Activated CD4-positive, alpha-beta T cell treated with anti-CD3 and anti-CD28 coated beads for 48 hours (primary cell): ENCODE results near the gene HNRNPH1.

Experiments
- DNase-seq: peaks from one replicate; pipeline ENCODE4 v3.0.0-alpha.2; 2020

HNRNPH1 gene

DNA sequence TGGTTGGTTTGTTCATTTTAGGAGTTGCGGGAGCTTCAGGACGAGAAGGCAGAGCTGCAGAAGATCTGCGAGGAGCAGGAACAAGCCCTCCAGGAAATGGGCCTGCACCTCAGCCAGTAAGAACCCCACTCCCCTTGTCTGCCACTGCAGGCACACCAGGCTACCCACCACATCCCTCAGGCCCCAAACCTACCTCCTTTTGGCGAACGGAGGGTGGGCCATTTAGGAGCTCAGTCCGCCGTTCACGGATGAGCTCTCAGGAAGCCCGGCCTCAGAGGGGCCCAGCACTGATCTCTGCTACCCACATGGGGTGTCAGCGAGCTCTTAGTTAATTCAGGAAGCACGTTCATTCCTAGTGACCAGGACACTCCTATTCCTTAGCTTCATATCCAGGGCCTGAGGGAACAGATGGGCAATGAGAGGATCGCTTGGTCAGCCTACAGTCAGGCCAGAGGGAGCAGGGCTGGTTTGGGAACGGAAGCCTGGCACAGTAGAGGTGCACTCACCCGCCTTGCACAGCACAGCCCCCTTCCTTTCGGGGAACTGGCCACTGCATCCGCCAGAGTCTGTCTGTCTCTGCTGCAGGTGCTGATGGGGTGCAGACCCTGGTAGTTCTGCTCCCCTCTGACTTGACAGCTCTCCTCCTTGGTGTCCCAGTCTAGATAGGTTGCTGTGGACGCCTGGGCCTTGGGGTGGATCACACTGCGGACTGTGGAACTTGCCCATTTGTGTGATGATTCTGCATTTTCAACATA lies 21.4 kb downstream of the HNRNPH1 start:
- no peak for DNase-seq

DNA sequence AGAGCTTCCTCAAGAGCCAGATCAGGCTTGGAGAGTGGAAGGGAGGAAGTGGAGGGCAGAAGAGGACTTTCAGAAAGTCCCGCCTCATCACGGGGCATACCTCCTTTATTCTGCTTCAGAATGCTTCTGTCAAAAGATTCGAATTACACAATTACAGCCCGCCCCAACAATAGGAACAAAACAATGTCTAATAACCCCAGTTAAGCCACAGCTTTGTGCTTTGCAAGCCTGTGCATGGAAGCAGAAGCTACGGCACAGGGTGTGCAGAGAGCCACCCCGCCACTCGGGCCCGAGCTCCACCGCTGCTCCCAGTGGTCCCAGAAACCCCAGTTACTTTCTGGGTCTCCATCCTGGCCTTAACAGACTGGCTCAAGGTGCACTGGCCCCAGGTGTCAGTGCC lies 23.5 kb downstream of the HNRNPH1 start:
- no peak for DNase-seq

DNA sequence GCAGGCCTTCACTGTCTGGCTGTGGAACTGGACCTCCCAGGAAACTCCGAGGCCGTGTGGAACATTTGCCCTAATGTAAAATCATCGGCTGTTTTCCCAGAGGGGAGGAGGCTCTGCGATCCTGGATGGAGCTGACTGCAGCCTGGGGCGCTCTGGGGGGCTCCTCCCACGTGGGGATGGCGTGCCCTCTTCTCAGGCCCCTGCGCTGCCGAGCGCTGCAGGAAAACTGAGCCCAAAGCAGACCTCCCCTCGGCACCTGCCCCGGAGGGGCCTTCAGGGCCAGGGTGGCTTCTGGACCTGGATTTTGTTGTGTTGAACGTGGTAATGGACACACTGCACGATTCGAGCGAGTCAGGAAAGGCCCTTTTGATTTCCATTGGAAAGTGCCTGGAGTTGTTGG lies 23.9 kb downstream of the HNRNPH1 start:
- DNase-seq = no peak

DNA sequence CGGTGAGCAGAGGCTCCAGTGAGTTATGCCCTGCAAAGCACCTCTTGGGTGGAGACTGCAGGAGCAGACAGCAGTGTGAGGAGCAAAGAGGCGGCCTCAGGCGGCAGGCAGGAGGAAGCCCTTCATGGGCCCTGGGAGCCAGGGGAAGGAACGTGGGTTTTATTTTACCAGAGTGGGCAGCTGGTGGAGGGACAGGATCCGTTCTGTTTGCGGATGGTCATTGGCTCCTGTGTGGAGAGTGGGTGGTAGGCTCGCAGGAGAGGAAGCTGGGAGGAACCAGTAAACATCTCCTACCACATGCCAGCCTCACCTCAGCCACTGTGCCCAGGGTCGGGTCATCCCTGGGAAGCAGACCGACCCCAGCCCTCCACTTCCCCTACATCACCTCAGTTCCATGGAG lies 24.4 kb downstream of the HNRNPH1 start:
- DNase-seq = no peak

DNA sequence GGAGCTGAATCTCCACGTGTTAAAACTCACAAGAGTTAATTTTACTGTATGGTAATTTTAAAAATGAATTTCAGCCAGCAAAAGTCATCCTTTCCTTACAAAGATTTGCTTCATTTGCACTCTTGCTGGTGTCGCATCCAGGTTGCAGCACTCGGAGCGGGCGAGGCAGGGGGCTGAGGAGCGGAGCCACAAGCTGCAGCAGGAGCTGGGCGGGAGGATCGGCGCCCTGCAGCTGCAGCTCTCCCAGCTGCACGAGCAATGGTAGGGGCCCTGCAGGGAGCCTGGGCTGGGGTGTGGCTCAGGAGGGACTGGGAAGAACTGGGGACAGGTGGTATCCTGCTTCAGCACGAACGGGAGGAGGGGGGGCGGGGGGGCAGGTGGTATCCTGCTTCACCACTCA lies 27.1 kb downstream of the HNRNPH1 start:
- no peak for DNase-seq

DNA sequence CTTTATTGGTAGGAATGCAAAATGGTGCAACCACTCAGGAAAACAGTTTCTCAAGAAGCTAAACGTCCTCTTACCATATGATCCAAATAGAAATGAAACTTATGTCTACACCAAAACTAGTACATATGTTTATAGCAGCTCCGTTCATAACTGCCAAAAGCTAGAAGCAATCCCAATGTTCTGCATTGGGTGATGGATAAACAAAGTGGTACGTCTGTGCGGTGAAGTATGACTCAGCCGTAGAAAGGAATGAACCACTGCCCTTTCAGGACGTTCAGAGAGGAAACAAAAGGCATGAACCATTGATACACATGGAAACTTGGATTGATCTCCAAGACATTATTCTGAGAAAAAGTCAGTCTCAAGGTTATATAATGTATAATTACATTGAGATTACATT lies 27.6 kb downstream of the HNRNPH1 start:
- no peak for DNase-seq

DNA sequence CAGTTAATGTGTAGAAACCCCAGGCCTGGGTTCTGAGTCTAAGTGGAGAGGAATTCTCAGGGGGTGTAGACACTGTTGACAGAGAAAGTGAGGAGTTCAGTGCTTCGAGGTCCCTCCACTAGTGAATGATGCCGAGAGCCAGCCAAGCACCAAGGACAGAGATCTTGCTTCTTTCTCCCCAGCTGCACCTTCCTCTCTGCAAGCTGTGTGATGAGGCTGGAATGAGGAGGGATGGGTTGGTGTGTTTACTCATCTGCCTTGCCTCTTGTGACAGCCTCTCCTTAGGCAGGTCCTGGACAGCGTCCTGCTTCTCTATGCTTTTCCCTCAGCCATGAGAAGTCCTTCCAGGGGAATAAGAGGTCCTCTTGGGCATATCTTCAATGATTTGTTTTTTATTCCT lies 35.3 kb downstream of the HNRNPH1 start:
- DNase-seq = no peak

DNA sequence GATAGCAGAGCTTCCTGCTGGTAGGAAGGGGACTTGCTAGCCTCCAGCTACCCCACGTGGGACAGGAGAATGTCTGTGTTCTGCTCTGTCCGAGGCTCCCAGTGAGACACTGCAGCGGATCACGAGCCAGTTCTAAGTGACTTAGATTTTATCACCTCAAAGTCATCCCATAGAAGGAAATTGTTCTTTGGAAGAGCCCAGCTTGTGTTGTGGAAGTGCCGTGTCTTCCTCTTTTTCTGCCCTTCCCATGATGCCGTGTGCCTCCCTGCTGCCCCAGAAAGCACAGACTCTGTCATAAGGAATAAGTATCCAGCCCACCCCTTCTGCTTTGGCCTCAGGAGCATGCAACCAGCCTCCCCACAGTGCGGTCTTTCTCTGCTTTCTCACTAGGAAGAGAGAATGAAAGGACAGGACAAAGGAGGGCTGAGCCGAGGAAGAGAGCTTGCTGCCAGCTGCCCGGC lies 37.5 kb downstream of the HNRNPH1 start:
- DNase-seq = no peak

DNA sequence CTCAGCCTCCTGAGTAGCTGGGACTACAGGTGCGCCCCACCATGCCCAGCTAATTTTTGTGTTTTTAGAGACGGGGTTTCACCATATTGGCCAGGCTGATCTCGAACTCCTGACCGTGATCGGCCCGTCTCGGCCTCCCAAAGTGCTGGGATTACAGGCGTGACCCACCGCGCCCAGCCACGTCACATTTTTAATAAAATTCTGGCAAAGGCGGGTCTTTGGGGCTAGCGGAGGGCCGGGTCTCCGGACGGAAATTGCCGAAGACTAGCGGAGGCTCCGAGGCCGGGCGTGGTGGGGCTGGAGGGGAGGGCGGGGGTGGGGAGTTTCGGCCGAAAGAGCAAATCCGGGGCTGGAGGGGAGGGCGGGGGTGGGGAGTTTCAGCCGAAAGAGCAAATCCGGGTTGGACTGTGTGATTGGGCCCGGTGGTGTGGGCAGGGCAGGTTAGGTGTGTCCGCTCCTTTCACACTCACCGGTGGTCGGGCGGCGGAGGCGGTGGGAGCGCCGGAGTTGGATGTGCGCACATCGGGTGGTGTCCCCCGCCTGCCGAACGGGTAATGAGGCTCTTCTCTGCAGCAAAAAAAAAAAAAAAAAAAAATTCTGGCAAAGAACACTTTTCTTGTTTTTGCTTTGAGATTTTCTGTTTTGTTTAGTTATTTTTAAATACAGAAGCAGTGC lies 46.0 kb downstream of the HNRNPH1 start:
- DNase-seq = no peak

DNA sequence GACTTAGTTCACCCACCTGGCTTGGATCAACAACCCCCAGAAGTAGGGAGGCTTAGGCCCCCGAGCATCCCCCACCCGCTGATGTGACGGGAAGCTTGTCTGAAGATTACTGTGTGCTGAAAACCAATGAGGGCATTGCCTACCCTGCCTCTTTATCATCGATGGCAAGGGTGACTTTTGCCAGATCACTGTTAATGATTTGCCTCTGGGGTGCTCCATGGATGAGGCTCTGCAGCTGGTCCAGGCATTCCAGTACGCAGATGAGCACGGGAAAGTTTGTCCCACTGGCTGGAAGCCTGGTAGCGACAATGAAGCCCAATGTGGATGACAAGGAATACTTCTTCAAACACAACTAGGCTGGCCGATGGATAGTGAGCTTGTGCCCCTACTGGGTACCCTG lies 51.1 kb downstream of the HNRNPH1 start:
- DNase-seq = no peak

DNA sequence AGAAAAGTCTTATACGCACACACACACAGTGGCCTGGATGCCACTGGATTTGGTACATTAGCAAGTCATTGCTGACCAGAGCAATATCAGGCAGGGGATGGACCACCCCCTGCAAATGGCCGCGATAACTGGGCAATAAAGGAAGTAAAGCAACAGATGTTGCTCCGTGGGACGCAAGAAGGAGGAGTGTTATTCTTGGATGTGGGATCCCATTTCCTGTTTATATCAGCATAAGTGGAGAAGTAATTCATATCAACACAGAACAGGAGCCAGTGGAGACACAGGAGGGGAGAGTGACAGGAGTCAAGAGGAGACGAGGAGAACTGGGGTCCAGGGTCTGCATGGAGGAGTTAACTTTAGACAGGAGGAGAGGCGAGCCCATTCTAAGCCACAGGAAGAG lies 54.8 kb downstream of the HNRNPH1 start:
- no peak for DNase-seq

DNA sequence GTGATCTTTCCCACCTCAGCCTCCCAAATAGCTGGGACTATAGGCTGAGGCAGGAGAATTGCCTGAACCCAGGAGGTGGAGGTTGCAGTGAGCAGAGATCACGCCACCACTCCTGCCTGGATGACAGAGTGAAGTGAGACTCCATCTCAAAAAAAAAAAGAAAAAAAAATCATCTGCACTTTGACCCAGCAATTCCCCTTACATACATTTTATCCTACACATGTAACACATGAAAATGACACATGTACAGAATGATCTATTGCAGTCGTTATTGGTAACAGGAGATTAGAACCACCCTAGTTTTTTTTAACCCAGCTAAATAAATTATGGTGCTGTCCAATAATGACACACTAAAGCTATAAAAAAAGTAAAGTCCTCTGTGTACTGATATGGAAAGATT lies 58.9 kb downstream of the HNRNPH1 start:
- no peak for DNase-seq
